GM21390 (cell line): Measurements from ENCODE around the gene EZH1.

Experiments
- ATAC-seq: cut with Tn5 transposase; IDR thresholded peaks from one replicate; pipeline ENCODE4 v1.9.1; 2021; ENCODE audit not compliant: unreplicated experiment

The EZH1 gene

DNA sequence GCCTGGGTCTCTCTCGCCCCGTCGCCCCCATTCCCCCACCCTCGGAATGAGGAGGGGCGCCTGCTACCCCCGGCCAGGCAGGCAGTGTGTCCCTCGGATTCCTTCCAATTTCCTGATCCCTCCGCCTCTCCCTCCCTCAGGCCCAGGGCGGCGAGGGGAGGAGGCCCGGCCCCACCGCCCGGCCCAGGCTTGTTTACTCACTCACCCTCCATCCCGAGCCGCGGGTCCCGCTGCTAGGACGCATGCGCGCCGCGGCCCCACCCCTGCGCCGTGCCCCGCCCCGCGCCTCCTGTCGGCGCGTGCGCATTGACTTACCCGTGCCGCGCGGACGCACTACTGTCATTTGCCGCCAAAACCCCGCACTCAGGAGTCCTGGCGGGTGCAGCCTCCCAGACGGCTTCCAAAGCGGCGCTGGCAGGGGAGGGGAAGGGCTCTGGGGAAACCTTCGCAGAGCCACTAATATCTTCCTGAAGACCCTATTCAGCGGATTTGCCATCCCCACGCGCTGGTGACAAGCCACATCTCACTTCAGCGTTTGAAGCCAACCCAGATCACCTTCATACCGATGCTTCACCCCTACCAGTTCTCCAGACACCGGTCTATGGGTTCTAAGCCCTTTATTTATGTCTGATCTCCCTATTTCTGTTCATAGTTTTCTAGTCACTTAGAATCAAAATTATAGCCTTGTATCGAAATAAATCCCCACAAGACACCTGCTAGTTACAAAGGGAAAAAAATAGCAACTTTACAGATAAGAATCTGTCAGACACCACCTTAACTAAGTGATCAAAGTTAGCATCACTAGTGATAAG lies at the start of gene EZH1:
TSS of gene EZH1 (minus strand) at position 235 of the 812 bp plus-strand sequence. CDS start 16,099 bp downstream, outside the sequence.
- peak; percentile 69 for ATAC-seq

GRCh38 chr17:42792545-42792944 lies 47.7 kb upstream of the EZH1 start:
- ATAC-seq = no peak

DNA sequence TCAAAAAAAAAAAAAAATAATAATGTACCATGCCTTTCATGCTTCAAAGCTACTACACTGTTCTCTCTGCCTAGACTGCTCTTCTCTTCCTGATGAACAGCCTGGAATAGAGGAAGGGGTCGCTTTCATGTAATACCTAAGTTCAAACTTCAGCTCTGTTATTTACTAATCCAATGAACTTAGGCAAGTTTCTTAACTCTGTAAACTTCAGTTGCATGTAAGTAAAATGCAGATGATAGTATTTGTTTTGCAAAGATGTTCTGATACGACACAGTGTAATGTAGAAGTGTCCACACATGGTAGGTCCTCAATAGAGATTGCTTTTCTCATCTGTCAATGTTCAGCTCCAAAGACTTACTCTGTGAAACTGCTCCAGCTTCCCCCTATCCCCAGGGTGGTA lies 47.1 kb upstream of the EZH1 start:
- no peak for ATAC-seq

DNA sequence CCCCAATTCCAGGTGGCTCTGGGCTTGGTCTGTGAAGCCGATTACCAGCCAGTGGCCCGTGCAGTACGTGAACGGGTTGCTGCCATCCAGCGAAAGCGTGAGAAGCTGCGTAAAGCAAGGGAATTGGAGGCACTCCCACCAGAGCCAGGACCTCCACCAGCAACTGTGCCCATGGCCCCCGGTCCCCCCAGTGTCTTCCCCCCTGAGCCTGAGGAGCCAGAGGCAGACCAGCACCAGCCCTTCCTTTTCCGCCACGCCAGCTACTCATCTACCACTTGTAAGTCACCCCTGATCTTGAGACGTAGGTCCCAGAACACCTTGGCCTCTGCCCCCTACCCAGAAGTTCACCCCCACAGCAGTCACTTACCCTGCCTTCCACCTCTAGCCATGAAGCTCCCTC lies 42.4 kb upstream of the EZH1 start:
- ATAC-seq = no peak

DNA sequence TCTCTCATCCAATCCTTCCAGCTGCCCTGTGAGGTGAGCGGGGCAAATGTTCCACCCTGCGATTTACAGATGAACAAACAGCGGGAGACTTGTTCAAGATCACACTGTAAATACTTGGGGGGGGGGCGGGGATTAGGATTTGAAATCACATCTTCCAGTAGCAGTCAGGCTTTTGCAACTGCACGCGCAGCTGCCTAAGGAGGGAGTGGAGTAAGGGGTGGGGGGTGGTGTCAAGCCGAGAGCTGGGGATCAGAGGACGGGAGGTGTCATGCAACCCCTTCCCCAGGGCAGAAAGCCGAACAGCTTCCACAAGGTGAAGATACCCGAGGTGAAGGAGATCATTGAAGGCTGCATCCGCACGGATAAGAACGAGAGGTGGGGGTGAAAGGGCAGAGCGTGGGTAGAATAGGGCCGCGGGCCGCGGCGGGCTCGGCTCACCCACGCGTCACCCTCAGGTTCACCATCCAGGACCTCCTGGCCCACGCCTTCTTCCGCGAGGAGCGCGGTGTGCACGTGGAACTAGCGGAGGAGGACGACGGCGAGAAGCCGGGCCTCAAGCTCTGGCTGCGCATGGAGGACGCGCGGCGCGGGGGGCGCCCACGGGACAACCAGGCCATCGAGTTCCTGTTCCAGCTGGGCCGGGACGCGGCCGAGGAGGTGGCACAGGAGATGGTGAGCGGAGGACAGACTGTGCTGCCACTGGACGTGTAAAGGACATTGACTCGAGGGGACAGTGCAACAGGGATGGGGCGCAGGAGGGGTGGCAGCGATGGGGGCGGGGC lies 40.2 kb upstream of the EZH1 start:
- no peak for ATAC-seq

DNA sequence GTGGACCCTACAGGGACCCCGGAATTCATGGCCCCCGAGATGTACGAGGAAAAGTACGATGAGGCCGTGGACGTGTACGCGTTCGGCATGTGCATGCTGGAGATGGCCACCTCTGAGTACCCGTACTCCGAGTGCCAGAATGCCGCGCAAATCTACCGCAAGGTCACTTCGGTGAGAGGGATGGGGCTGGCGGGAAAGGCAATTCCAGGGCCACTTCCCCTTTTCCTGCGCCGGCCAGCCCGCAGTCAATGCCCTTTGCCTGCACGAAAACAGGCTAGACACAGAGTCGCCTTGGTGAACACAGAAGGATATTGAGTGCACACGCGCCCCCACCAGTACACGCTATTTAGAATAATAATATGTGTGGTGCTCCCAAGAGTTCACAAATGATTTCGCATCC lies 39.6 kb upstream of the EZH1 start:
- no peak for ATAC-seq

DNA sequence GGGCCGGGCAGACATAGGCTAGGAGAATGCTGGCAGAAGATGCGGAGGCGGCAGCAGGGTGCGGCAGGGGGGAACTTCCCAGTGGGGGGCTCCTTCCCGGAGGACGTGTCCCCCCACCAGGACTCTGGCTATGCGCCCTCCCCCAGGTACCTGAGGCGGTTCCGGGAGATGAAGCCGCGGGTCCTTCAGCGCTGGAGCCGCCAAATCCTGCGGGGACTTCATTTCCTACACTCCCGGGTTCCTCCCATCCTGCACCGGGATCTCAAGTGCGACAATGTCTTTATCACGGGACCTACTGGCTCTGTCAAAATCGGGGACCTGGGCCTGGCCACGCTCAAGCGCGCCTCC lies 38.9 kb upstream of the EZH1 start:
- ATAC-seq = no peak

GRCh38 chr17:42783062-42783790 lies 38.4 kb upstream of the EZH1 start:
- ATAC-seq = no peak

DNA sequence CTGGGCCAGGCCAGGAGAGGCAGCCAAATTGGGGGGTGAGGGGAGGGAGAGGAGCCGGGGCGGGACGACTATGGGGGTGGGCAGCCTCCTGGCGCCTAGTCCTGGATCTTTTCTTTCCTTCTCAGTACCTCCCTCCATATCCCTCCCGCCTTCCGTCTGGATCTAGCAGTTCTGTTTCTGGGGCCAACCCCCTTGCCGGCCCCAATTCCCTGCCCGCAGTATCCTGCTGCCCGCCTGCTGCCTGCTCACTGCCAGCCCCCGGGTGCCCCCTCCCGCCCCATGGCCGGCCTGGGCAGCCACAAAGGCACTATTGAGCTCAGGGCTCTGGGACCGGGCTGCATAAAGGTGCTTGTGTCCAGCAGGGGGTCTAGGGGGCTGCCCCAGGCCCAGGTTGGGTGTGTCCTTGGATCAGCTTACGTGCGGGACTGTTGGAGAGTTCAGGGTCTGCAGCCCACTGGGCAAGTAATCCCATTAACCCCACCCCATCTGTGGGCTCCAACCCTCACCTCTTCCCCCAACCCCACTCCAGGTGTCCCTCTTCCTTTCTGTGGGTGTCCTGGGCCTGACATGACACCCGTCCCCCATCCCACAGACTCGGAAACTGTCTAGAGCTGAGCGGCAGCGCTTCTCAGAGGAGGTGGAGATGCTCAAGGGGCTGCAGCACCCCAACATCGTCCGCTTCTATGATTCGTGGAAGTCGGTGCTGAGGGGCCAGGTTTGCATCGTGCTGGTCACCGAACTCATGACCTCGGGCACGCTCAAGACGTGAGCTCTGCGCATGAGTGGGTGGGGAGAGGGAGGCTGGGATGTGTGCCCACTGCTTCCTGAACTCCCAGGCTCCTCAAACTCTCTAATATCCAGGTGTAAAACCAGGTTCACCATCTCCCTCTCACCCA lies 37.6 kb upstream of the EZH1 start:
- ATAC-seq = no peak

DNA sequence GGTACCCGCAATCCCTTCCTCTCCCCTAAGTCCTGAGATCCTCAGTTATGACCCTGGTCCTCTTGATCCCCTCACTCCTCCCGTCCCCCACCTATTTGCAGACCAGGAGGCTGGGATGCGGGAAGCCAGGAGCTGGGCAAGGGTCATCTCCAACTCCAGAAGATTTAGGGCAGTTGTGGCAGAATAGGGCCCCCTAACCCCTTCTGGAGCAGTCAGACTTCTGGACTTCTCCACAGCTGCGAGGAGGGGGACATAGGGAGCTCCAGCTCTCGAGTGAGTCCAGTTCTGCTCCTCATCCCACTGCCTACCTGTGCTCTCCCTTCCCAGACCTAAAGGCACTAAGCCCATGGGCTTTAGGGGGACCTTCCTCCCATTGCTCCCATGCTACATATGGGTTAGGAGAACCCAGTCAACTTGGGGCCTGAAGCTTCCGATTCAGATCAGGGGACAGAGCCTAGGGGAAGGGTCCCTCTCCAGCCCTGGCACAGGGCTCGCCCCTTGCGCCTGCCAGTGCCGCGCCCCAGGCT lies 36.9 kb upstream of the EZH1 start:
- no peak for ATAC-seq

DNA sequence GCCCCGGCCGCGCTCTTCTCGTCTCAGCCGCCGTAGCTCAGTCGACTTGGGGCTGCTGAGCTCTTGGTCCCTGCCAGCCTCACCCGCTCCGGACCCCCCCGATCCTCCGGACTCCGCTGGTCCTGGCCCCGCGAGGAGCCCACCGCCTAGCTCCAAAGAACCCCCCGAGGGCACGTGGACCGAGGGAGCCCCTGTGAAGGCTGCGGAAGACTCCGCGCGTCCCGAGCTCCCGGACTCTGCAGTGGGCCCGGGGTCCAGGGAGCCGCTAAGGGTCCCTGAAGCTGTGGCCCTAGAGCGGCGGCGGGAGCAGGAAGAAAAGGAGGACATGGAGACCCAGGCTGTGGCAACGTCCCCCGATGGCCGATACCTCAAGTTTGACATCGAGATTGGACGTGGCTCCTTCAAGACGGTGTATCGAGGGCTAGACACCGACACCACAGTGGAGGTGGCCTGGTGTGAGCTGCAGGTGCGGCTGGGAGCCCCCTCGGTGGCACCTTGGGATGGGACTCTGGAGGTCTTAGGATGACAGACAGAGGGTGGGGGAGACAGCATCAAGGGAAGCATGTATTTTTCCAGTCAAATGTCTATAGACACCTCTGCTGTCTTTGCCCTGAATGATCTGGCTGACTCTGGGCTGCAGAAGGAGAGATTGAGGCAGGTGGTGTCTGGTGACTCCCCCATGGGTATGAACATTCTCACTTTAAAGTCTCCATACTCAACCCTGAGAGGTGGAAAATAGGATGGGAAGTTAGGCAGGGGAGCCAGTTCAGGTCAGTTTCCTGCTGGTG lies 36.2 kb upstream of the EZH1 start:
- ATAC-seq = no peak

DNA sequence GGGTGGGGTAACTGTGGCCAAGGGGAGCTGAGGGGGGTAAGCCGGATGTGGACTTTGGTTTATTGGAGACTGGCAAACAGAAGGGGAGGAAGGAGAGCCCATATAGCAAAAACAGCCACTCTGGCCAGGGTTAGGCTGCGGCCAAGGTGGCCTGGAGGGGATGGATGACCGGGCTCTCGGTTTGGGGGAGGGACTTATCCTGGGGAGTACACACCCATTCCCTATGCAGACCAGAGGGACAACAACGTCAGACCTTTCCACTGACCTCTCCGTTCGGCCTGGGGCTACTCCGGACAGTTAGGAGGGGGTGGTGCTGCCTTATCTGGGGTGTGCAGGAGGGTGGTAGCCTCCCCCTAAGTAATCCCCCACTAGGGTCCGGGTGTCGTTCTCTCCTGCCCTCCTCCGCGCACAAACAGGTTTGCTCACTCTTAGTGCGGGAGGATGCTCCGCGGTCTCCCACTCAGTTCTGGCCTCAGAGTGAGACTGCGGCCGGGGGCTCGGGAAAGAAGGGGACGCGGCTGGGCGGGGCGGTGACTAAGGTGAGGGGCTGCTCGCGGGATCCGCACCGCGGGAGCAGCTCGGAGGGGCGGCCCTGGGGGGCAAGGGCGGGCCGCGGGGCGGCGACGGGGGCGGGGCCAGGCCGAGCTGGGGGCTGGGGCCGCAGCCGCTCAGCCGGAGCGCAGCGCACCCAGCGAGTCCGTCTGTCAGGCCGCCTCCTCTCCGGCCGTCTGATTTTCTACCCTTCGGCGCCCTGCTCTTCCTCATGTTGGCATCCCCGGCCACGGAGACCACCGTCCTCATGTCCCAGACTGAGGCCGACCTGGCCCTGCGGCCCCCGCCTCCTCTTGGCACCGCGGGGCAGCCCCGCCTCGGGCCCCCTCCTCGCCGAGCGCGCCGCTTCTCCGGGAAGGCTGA lies 35.4 kb upstream of the EZH1 start, which contains the start of gene WNK4:
TSS of gene WNK4 (plus strand) at position 675 of the 915 bp plus-strand sequence. CDS start at position 764, 89 bp downstream.
- ATAC-seq = no peak

DNA sequence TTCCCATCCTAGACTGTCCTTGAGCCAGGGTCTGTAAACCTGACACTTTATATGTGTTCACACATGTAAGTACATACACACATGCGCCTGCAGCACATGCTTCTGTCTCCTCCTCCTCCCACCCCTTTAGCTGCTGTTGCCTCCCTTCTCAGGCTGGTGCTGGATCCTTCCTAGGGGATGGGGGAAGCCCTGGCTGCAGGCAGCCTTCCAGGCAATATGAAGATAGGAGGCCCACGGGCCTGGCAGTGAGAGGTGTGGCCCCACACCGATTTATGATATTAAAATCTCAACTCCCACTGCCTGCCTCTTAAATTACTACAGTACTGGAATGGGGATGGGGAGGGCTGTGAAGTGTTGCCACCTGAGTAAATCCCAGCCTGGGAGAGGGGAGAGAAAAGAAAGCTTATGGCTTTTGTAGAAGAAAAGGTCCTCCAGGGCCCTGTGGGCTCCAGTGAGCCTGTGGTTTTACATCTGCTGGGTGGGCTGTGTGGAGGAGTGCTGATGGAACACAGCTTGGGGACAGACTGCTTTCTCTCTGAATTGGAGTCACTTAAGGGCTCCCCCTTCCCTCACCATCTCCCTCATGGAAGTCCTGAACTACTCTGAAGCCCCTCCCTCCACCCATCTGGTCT lies 34.6 kb upstream of the EZH1 start:
- ATAC-seq = no peak

- ATAC-seq = no peak
Observed at GRCh38 chr17:42778570-42778969, 33.7 kb upstream of the EZH1 start.

GRCh38 chr17:42775534-42776098 lies 30.8 kb upstream of the EZH1 start:
- ATAC-seq = no peak

DNA sequence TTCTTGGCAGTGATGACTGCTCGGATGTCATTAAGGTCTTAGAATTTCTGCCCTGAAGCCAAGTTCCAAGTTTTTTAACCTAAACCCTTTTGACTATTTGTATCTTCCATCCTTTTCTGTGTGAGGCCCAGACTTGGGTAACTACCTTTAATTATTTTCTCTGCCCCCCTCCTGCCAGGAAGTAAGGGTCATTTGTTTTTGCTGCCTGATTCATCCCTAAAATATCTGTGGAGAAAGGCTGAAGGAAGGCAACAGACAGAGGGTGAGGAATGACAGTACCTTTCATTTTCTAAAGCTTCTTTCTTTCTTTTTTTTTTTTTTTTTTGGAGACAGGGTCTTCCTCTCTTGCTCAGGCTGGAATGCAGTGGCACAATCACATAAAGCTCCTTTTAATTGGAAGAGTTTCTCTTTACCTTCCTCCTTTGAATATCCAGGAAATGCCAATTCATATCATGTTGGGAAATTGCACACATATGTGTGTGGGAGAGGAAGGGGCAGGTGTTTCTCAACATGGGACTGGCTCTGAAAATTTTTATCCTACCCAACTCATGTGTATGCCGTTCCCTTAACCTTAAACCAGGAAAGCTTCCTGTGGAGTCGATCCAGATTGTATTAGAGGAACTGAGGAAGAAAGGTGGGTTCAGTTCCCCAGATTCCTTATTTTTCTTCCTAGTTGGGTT lies 29.4 kb upstream of the EZH1 start:
- ATAC-seq = no peak
